Activated CD4-positive, alpha-beta T cell treated with anti-CD3 and anti-CD28 coated beads, Interleukin-2, amount 10 ng/mL, durations not matched to agents 7 days and 5 days (primary cell): ENCODE data around the gene LMNB1. TPM values are rescaled to one million over a fixed set of nuclear protein-coding genes. Genes with fewer than 3 reads are reported as not detected.
"Not testable (repeated sequence)": the region's sequence is repeated elsewhere in the genome, so short reads cannot be mapped to it uniquely, and the experiment has no call there.

Source experiments
- CTCF ChIA-PET: fragments of 350-600 bp; sonication (Branson Sonifier 250); formaldehyde crosslinking; loops from one replicate; lab custom pipeline; 2021; ENCODE audit warnings: antibody characterized with exemption; lab: Charles Lee
- POLR2A ChIA-PET: fragments of 350-600 bp; sonication (Branson Sonifier 250); formaldehyde crosslinking; loops from one replicate; lab custom pipeline; 2021; ENCODE audit warnings: antibody characterized with exemption; lab: Charles Lee
- DNase-seq: peaks from one replicate; pipeline ENCODE4 v3.0.0-alpha.2; 2020
- H3K27ac Mint-ChIP-seq: one replicate; pipeline ENCODE4 v1.8.0; 2021; ENCODE audit warnings: mild to moderate bottlenecking, moderate library complexity, mixed read lengths
- H3K27me3 Mint-ChIP-seq: one replicate; pipeline ENCODE4 v1.8.0; 2021; ENCODE audit warnings: mixed read lengths
- H3K36me3 Mint-ChIP-seq: one replicate; pipeline ENCODE4 v1.8.0; 2021; ENCODE audit warnings: low read depth, mixed read lengths
- H3K4me1 Mint-ChIP-seq: one replicate; pipeline ENCODE4 v1.8.0; 2021; ENCODE audit warnings: mixed read lengths
- H3K4me3 Mint-ChIP-seq: one replicate; pipeline ENCODE4 v1.8.0; 2021; ENCODE audit warnings: mild to moderate bottlenecking, moderate library complexity, mixed read lengths
- H3K9me3 Mint-ChIP-seq: one replicate; pipeline ENCODE4 v1.8.0; 2021; ENCODE audit warnings: mixed read lengths
- total RNA-seq, 2 experiments: library from RNA; stranded (reverse); gene quantifications; one replicate each; pipeline ENCODE4 v1.2.3, GENCODE V29; 2021

Gene LMNB1
- total RNA-seq, 2 experiments from 2014 or later: 326 to 337 TPM

DNA sequence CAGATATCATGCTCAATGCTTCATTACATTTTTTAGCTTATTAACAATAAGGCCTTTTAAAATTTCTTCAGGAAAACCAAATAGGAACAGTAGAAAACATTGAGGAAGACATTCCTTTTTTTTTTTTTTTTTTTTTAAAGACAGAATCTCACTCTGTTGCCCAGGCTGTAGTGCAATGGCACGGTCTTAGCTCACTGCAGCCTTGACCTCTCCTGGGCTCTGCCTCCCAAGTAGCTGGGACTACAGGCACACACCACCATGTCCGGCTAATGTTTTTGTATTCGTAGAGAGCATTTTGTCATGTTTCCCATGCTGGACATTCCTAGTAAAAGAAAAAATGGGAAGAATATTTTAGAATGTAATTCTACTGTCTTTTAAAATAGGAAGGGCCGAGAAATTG, 60.3 kb downstream of the LMNB1 start:
- ChIA-PET POLR2A (no interaction called here), CTCF (interaction anchor here (0.8 to 4.0 kb wide), 6 partner anchors 8 to 361 kb away, joined by 3 to 14 read pairs (median 3); no protein-coding TSS in a partner anchor)
- DNase-seq: no peak
- H3K27ac Mint-ChIP-seq: no peak overlapping the region
- H3K27me3 Mint-ChIP-seq: no peaks in the 10 kb centered on the region
- peaks cover 11% of the 10 kb centered on the region for H3K4me1 Mint-ChIP-seq
- H3K9me3 Mint-ChIP-seq: no peaks in the 10 kb centered on the region
- H3K4me3 Mint-ChIP-seq: no peak overlapping the region
- peaks cover 49% of the 10 kb centered on the region for H3K36me3 Mint-ChIP-seq

DNA sequence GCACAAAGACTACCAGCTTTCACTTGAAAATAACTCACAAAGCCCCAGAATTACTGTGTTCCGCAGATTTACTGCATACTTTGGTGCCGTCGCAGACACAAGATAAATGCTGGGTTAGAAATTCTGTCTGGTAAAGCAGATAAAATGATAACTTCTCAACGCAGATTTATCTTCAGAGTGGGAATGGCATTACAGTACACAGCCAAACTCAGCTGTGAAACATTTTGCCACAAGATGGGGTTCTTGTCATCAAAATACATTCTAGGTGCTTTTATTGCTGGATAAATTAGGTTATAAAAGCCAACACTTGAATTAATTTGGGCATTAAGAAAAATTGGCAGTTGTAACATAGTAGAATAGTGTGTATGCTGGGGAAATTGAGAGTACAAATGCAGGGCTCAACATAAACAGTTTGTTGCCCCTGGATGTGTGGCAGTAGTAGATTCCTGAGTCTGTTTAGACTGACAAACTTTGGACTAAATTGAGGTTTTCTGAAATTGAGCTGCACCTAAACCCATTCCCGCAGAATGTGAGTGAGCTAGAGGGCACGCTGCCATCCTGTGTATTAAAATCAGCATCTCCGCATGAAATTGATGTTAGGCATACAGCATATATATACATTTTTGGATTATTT, 61.1 kb downstream of the LMNB1 start:
- ChIA-PET CTCF (interaction anchor here (0.6 to 4.0 kb wide), 7 partner anchors 8 to 362 kb away, joined by 3 to 14 read pairs (median 3); no protein-coding TSS in a partner anchor), POLR2A (no interaction called here)
- DNase-seq: no peak
- H3K4me1 Mint-ChIP-seq: peaks cover 13% of the 10 kb centered on the region
- H3K27ac Mint-ChIP-seq: no peak overlapping the region
- peaks cover 49% of the 10 kb centered on the region for H3K36me3 Mint-ChIP-seq
- no peaks in the 10 kb centered on the region for H3K9me3 Mint-ChIP-seq
- no peak overlapping the region for H3K4me3 Mint-ChIP-seq
- H3K27me3 Mint-ChIP-seq: no peaks in the 10 kb centered on the region

- Mint-ChIP-seq H3K36me3 (peaks cover 36% of the 10 kb centered on the region), H3K4me1 (peaks cover 26% of the 10 kb centered on the region)
- H3K4me3 Mint-ChIP-seq, POLR2A ChIA-PET, H3K27ac Mint-ChIP-seq, H3K27me3 Mint-ChIP-seq, DNase-seq, CTCF ChIA-PET, H3K9me3 Mint-ChIP-seq: not testable (repeated sequence)
These were observed 62.5 kb downstream of the LMNB1 start for GRCh38 chr5:126839407-126839806.

- peak overlapping the region; percentile 73 for H3K27ac Mint-ChIP-seq
These were observed 66.4 kb downstream of the LMNB1 start for GRCh38 chr5:126843375-126843774.

GRCh38 chr5:126845470-126846070, 68.6 kb downstream of the LMNB1 start:
- H3K27me3 Mint-ChIP-seq, H3K4me3 Mint-ChIP-seq, H3K36me3 Mint-ChIP-seq, H3K9me3 Mint-ChIP-seq: not testable (repeated sequence)
- Mint-ChIP-seq H3K27ac (peak overlapping the region; percentile 91), H3K4me1 (peaks cover 64% of the 10 kb centered on the region)
- DNase-seq: peak; percentile 80
- POLR2A ChIA-PET: interaction anchor here (1.3 kb wide), 1 partner anchor 9 kb away, joined by 7 read pairs; no protein-coding TSS in a partner anchor
- CTCF ChIA-PET: interaction anchor here (1.2 kb wide), 1 partner anchor 12 kb away, joined by 4 read pairs; no protein-coding TSS in a partner anchor

More at GRCh38 chr5:126843375-126843774, 66.4 kb downstream of the LMNB1 start:
- H3K9me3 Mint-ChIP-seq, H3K27me3 Mint-ChIP-seq, POLR2A ChIA-PET, DNase-seq, H3K4me3 Mint-ChIP-seq, CTCF ChIA-PET: not testable (repeated sequence)
- Mint-ChIP-seq H3K36me3 (peaks cover 12% of the 10 kb centered on the region), H3K4me1 (peaks cover 59% of the 10 kb centered on the region)

- POLR2A ChIA-PET: interaction anchor here (1.3 kb wide), 1 partner anchor 8 kb away, joined by 7 read pairs; no protein-coding TSS in a partner anchor
These were observed 69.4 kb downstream of the LMNB1 start for GRCh38 chr5:126846344-126846743.

DNA sequence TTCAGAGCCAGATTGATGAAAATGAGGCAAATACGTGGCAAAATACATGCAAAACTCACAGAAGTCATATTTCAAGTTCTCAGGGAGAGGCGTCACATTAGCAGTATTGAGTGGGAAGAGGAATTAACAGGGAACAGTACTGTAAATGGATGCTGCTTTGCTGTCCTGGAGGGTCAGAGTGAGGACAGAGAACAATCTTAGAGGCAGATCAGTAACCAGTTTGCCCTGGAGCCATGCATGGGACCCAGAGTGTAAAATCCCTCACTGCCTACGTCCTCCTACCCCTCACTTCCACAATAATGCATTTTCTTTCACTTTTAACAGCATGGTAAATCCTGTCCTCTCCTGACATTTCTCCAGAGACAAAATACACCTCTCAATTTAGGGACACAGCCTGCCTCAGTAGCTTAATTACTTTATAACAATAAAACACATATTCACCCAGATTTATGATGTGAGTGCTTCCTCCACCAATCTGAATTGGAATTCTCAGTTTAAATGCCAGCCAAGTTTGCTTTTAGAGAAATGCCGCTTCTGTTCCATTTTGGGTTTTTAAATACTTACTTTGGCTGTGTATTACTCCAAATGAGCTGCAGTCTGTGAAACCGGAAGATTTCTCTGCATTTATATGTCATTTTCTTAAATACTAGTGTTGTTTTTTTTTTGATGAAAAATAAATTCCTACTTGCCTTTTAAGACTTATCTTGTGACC, 70.0 kb downstream of the LMNB1 start:
- Mint-ChIP-seq H3K4me3 (no peak overlapping the region), H3K4me1 (peaks cover 72% of the 10 kb centered on the region), H3K36me3 (peaks cover 7% of the 10 kb centered on the region), H3K27me3 (no peaks in the 10 kb centered on the region), H3K27ac (peak overlapping the region; percentile 65), H3K9me3 (no peaks in the 10 kb centered on the region)
- ChIA-PET CTCF (no interaction called here), POLR2A (no interaction called here)
- no peak for DNase-seq

More at GRCh38 chr5:126846344-126846743, 69.4 kb downstream of the LMNB1 start:
- Mint-ChIP-seq H3K4me3 (no peak overlapping the region), H3K9me3 (no peaks in the 10 kb centered on the region), H3K27ac (peak overlapping the region; percentile 65), H3K4me1 (peaks cover 70% of the 10 kb centered on the region), H3K36me3 (peaks cover 7% of the 10 kb centered on the region), H3K27me3 (no peaks in the 10 kb centered on the region)
- DNase-seq: no peak
- CTCF ChIA-PET: interaction anchor here (1.2 kb wide), 1 partner anchor 13 kb away, joined by 4 read pairs; no protein-coding TSS in a partner anchor

DNA sequence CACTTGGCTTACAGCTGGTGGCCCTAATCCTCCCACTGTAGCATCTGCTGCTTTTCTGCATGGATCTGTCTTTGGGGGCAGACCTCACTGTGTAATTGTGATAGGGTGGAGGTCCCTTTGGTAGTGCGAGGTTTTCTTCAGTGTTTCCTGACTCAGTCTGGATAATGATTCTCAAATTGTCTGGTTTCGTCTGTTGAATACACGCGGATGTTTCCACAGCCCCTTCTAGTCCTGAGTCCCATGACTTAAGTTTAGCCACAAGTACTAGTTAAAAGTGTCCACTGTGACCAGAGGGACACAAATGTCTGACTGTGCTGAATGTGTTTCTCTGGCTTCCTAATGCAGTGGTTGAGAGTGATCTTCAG, 70.5 kb downstream of the LMNB1 start:
- POLR2A ChIA-PET: interaction anchor here (0.7 kb wide), 1 partner anchor 70 kb away, joined by 5 read pairs; no protein-coding TSS in a partner anchor
- DNase-seq: no peak
- H3K27ac Mint-ChIP-seq: no peak overlapping the region
- no peaks in the 10 kb centered on the region for H3K27me3 Mint-ChIP-seq
- peaks cover 74% of the 10 kb centered on the region for H3K4me1 Mint-ChIP-seq
- H3K9me3 Mint-ChIP-seq: no peaks in the 10 kb centered on the region
- H3K4me3 Mint-ChIP-seq: no peak overlapping the region
- CTCF ChIA-PET: interaction anchor here (0.6 kb wide), 1 partner anchor 239 kb away, joined by 3 read pairs; no protein-coding TSS in a partner anchor
- peaks cover 10% of the 10 kb centered on the region for H3K36me3 Mint-ChIP-seq

GRCh38 chr5:126847826-126848251, 70.9 kb downstream of the LMNB1 start:
- Mint-ChIP-seq H3K9me3 (no peaks in the 10 kb centered on the region), H3K4me3 (no peak overlapping the region), H3K36me3 (peaks cover 12% of the 10 kb centered on the region), H3K27ac (no peak overlapping the region), H3K4me1 (peaks cover 77% of the 10 kb centered on the region), H3K27me3 (no peaks in the 10 kb centered on the region)
- POLR2A ChIA-PET: interaction anchor here (0.7 kb wide), 1 partner anchor 70 kb away, joined by 5 read pairs; no protein-coding TSS in a partner anchor
- CTCF ChIA-PET: interaction anchor here (0.6 kb wide), 2 partner anchors 239 to 304 kb away, joined by 3 to 4 read pairs; no protein-coding TSS in a partner anchor
- no peak for DNase-seq

GRCh38 chr5:126848253-126848652, 71.3 kb downstream of the LMNB1 start:
- H3K27ac Mint-ChIP-seq: no peak overlapping the region
- H3K27me3 Mint-ChIP-seq: no peaks in the 10 kb centered on the region
- H3K9me3 Mint-ChIP-seq: no peaks in the 10 kb centered on the region
- peaks cover 77% of the 10 kb centered on the region for H3K4me1 Mint-ChIP-seq
- peaks cover 15% of the 10 kb centered on the region for H3K36me3 Mint-ChIP-seq
- H3K4me3 Mint-ChIP-seq: no peak overlapping the region
- ChIA-PET POLR2A (no interaction called here), CTCF (interaction anchor here (0.6 to 0.7 kb wide), 2 partner anchors 305 to 1739 kb away, joined by 3 to 4 read pairs; no protein-coding TSS in a partner anchor)
- DNase-seq: no peak

DNA sequence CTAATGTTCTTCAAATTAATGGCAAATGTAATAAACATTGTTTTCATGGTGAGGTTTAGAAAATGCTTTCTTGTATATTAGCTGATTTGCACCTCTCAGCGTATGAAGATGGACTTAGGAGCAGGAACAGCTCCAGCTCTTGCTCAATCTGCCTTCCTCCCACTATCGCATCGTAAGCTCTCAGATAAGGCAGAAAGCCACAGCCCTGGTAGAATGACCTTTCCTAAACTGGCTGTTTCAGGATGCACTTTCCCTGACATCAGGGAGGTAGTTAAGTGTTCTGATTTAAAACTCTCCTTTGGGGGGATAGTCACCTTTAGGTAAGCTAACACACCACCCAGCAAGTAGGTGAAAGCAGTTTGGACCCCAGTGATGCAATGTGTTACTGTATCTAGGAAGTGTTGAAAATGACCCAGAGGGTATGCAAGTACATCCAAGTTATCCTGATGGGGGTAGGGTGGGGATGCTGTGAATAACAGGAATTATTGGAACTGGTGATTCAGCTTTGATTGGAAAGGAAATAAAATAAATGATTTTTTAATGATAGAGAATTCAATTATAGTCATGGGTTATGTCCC, 72.3 kb downstream of the LMNB1 start:
- Mint-ChIP-seq H3K27ac (no peak overlapping the region), H3K27me3 (no peaks in the 10 kb centered on the region), H3K36me3 (peaks cover 25% of the 10 kb centered on the region), H3K4me3 (no peak overlapping the region), H3K4me1 (peaks cover 78% of the 10 kb centered on the region), H3K9me3 (peaks cover 3% of the 10 kb centered on the region)
- no peak for DNase-seq
- POLR2A ChIA-PET: no interaction called here
- CTCF ChIA-PET: interaction anchor here (0.7 to 0.9 kb wide), 3 partner anchors 11 to 1738 kb away, joined by 3 read pairs; no protein-coding TSS in a partner anchor

GRCh38 chr5:126851501-126852011, 74.6 kb downstream of the LMNB1 start:
- DNase-seq: peak; percentile 58
- H3K27ac Mint-ChIP-seq: peak overlapping the region; percentile 98
- H3K4me3 Mint-ChIP-seq: no peak overlapping the region
- POLR2A ChIA-PET: no interaction called here
- H3K36me3 Mint-ChIP-seq: peaks cover 36% of the 10 kb centered on the region
- CTCF ChIA-PET: no interaction called here
- H3K27me3 Mint-ChIP-seq: no peaks in the 10 kb centered on the region
- H3K4me1 Mint-ChIP-seq: peaks cover 68% of the 10 kb centered on the region
- H3K9me3 Mint-ChIP-seq: peaks cover 3% of the 10 kb centered on the region
